ENCODE measurements around the gene KRTAP10-12. TPM values are rescaled to one million over a fixed set of nuclear protein-coding genes. Genes with fewer than 3 reads are reported as not detected.

KRTAP10-12 gene
- polyA plus RNA-seq, 1 experiment, result not detected

DNA sequence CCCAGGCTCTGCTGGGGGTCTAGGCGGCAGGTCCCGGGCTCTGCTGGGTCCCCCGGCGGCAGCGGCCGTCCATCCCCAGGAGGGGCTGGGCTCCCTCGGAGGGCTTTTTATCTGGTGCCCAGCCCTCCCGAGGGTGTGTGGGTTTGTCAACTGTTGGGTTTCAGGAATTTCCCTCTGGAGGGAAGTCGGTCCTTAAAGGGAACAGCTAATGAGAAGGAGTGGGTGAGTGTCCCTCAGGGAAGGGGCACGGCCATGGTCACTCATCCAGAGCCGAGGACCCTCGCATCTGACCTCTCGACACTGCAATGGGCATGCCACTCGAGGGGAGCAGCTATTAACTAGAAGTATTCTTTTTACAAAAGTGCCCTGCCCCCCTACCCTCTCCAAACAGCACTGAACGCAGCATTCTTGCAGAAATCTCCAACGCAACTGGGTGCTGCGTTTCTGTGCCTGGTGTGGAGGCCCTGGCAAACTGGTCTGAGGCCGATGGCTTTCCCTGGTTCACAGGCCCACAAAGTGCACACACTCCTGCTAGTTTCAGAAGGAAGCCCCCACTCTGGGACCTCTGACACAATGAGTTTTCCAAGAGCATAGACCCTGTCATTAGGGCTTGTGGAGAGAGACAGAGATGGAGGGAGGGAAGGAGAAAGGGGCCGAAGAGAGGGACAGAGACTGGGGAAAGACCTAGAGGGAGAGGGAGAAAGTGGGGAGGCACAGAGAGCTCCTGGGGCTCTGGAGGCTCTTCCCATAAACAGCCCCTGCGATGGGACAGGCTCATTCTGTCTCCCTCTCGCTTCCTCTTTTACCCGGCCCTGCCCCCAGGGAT lies 15.4 kb downstream of the KRTAP10-12 start:
- H3K36me3 ChIP-seq (ENCODE audit: control insufficient read depth, insufficient read depth, low read length), result no peaks in the 10 kb centered on the region
- ChIA-PET CTCF (interaction anchor here (1.1 kb wide), 1 partner anchor 9 kb away, joined by 5 read pairs; no protein-coding TSS in a partner anchor), POLR2A (no interaction called here)
- TF ChIP-seq, protein P1, sequence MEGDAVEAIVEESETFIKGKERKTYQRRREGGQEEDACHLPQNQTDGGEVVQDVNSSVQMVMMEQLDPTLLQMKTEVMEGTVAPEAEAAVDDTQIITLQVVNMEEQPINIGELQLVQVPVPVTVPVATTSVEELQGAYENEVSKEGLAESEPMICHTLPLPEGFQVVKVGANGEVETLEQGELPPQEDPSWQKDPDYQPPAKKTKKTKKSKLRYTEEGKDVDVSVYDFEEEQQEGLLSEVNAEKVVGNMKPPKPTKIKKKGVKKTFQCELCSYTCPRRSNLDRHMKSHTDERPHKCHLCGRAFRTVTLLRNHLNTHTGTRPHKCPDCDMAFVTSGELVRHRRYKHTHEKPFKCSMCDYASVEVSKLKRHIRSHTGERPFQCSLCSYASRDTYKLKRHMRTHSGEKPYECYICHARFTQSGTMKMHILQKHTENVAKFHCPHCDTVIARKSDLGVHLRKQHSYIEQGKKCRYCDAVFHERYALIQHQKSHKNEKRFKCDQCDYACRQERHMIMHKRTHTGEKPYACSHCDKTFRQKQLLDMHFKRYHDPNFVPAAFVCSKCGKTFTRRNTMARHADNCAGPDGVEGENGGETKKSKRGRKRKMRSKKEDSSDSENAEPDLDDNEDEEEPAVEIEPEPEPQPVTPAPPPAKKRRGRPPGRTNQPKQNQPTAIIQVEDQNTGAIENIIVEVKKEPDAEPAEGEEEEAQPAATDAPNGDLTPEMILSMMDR (IDR thresholded peaks at IDR 0.05; ENCODE audit: insufficient read depth, low read depth, low read length), result no peak
- H3K4me3 ChIP-seq (ENCODE audit: low read depth, low read length), result no peak overlapping the region
- no peak for DNase-seq (ENCODE audit: low read depth)
- peaks cover 53% of the 10 kb centered on the region for H3K27me3 ChIP-seq (ENCODE audit: control insufficient read depth, insufficient read depth, low read length)

DNA sequence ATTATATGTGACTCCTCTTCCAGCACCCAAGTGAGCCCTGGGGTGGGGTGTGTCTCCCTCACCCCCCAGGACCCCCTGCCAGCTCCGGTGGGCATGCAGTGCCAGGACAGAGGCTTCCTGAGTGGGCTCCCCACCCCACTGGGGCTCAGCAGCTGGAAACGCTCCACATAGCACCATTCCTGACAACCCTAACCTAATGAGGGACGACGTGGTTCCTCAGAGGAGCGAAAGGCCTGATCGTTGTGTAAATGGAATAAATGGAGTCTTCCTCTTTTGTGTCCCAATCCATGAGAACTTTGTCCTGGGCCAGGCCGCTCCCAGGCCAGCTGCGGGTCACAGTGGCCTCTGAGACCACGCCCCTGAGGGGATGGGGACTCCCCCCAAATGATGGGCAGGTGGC lies 16.2 kb downstream of the KRTAP10-12 start:
- POLR2A ChIA-PET, result no interaction called here
- Histone ChIP-seq H3K36me3 (ENCODE audit: control insufficient read depth, insufficient read depth, low read length) (no peaks in the 10 kb centered on the region), H3K4me3 (ENCODE audit: low read depth, low read length) (no peak overlapping the region), H3K27me3 (ENCODE audit: control insufficient read depth, insufficient read depth, low read length) (peaks cover 49% of the 10 kb centered on the region)
- no peak for DNase-seq (ENCODE audit: low read depth)
- CTCF ChIA-PET, result no interaction called here
- TF ChIP-seq, protein P1 (IDR thresholded peaks at IDR 0.05; ENCODE audit: insufficient read depth, low read depth, low read length), result no peak

DNA sequence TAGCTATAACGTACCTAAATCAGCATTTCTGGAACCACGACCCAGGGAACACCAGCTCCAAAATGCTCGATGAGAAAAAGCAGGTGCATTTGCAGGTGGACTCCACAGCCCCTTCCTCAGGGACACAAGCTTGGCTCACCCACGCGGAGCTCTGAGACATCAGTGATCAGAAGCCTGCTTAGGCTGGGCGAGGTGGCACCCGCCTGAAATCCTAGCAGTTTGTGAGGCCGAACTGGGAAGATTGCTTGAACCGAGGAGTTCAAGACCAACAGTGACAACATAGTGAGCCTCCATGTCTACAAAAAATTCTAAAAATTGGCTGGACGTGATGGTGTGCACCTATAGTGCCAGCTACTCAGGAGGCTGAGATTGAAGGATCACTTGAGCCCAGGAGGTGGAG lies 16.9 kb downstream of the KRTAP10-12 start:
- TF ChIP-seq, protein P1 (IDR thresholded peaks at IDR 0.05; ENCODE audit: insufficient read depth, low read depth, low read length), result no peak
- Histone ChIP-seq H3K4me3 (ENCODE audit: low read depth, low read length) (no peak overlapping the region), H3K36me3 (ENCODE audit: control insufficient read depth, insufficient read depth, low read length) (no peaks in the 10 kb centered on the region), H3K27me3 (ENCODE audit: control insufficient read depth, insufficient read depth, low read length) (peaks cover 45% of the 10 kb centered on the region)
- POLR2A ChIA-PET, result no interaction called here
- CTCF ChIA-PET, result no interaction called here
- no peak for DNase-seq (ENCODE audit: low read depth)

DNA sequence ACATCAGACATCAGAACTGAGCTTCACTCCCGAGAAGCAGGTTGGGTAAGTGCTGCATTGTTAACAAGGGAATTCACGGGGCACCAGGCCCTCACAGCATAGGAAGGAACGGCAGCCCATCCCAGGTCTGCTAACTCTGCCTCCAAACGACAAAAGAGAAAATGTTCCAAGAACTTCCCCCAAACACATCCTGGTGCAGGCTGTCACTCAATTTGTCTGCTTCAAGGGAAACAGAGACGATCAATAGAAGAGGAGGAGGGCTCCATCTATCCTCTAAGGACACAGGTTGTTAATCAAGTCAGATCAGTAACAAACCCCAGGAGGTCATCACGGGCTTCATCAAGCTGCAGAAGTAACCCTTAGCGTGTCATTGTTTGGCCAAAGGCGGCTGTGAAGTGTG lies 17.9 kb downstream of the KRTAP10-12 start:
- peaks cover 35% of the 10 kb centered on the region for H3K27me3 ChIP-seq (ENCODE audit: control insufficient read depth, insufficient read depth, low read length)
- DNase-seq (ENCODE audit: low read depth), result no peak
- POLR2A ChIA-PET, result no interaction called here

DNA sequence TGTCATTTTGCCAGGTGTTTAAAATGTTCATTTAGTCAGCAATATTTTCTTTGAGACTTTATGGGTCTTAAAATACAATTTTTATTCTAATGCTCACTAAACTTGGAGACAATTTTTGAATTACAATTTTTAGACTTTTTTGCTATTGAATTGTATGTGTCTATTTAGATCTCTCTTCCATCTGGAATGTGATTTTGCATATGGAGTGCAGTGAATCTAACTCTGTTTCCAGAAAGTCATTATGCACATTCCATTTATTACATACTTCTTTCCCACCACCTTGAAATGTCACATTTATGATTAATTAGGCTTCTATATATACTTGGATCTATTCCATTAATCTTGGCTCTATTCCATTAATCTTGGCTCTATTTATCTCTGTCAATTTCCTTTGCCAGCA lies 20.0 kb downstream of the KRTAP10-12 start:
- no peaks in the 10 kb centered on the region for H3K36me3 ChIP-seq (ENCODE audit: control insufficient read depth, insufficient read depth, low read length)
- no peak for DNase-seq (ENCODE audit: low read depth)
- ChIA-PET CTCF (no interaction called here), POLR2A (no interaction called here)
- no peak overlapping the region for H3K4me3 ChIP-seq (ENCODE audit: low read depth, low read length)
- TF ChIP-seq, protein P1 (IDR thresholded peaks at IDR 0.05; ENCODE audit: insufficient read depth, low read depth, low read length), result no peak
- peaks cover 21% of the 10 kb centered on the region for H3K27me3 ChIP-seq (ENCODE audit: control insufficient read depth, insufficient read depth, low read length)

More for the DNA sequence above, 17.9 kb downstream of the KRTAP10-12 start:
- TF ChIP-seq, protein P1 (IDR thresholded peaks at IDR 0.05; ENCODE audit: insufficient read depth, low read depth, low read length), result no peak
- Histone ChIP-seq H3K36me3 (ENCODE audit: control insufficient read depth, insufficient read depth, low read length) (no peaks in the 10 kb centered on the region), H3K4me3 (ENCODE audit: low read depth, low read length) (no peak overlapping the region)
- CTCF ChIA-PET, result no interaction called here
